Hepatic stellate cell (primary cell): Measurements from ENCODE around the gene UFSP1.
"Not testable (repeated sequence)": the region's sequence is repeated elsewhere in the genome, so short reads cannot be mapped to it uniquely, and the experiment has no call there.

Source experiments
- DNase-seq: peaks from one replicate; pipeline ENCODE4 v3.0.0; 2011; ENCODE audit warnings: low spot score

UFSP1 gene

DNA sequence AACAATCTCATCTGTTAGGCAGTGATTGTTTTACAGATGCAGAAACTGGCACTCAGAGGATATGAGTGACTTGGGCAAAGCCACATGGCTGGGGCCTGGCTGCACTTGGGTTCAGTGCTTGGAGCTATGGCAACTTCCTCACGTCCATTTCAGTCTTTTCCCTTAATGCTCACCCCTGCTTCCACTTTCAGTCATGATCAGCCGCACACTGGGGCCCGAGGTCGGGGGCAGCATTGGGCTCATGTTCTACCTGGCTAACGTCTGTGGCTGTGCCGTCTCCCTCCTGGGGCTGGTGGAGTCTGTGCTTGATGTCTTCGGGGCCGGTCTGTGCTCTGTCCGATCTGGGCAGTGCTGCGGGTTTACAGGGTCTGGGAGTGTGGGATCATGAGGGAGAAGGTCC is 34.0 kb downstream of the UFSP1 start:
- DNase-seq, result no peak

DNA sequence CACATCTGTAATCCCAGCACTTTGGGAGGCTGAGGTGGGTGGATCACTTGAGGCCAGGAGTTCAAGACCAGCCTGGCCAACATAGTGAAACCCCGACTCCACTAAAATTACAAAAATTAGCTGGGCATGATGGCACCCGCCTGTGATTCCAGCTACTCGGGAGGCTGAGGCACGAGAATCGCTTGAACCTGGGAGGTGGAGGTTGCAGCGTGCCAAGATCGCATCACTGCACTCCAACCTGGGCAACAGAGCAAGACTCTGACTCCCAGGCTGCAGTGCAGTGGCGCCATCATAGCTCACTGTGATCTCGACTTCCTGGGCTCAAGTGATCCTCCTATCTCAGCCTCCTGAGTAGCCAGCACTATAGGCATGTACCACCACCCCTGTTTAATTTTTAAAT is 34.6 kb downstream of the UFSP1 start:
- DNase-seq, result not testable (repeated sequence)

- DNase-seq, result peak; percentile 1
These were observed 35.2 kb downstream of the UFSP1 start for GRCh38 chr7:100854146-100854895.

GRCh38 chr7:100852048-100852872 is 37.3 kb downstream of the UFSP1 start, which contains the start of gene SLC12A9:
Gene SLC12A9 (plus strand): TSS chr7:100852713. CDS start chr7:100854198, 1,485 bp downstream.
- peak; percentile 99 for DNase-seq

DNA sequence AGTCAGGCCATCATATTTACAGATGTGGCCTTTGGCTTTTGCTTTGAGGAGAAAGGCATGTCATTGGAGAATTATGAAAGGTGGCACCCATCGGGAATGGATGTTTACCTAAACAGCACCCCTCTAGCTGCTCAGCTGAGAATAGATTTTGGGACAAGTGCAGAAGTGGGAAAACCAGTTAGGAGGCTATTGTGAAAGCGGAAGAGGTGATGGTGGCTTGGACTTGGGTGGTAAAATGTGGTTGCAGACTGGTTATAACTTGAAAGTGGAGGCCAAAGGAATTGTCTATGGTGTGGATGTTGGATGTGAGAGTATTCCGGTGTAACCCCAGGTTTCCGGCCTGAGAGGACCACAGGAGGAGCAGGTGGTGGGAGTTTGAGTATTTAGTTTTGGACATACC is 42.2 kb downstream of the UFSP1 start:
- no peak for DNase-seq

GRCh38 chr7:100840470-100841100 is 48.9 kb downstream of the UFSP1 start:
- no peak for DNase-seq

DNA sequence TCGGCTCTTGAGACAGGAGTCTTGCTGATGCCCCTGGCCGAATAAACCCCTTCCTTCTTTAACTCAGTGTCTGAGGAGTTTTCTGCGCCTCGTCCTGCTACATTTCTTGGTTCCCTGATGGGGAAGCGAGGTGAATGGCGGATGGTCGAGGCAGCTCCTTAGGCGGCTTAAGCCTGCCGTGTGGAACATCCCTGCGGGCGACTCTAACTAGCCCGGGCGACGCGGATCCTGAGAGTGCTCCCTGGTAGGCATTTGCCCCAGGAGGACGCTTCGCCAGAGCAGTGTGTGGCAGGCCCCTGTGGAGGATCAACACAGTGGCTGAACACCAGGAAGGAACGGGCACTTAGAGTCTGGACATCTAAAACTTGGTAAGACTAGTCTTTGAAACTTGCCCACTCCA is 50.2 kb downstream of the UFSP1 start:
- DNase-seq, result no peak
